Lung (tissue), 12 donors: ENCODE results near the gene LIMA1. TPM values are rescaled to one million over a fixed set of nuclear protein-coding genes. Genes with fewer than 3 reads are reported as not detected.
"Not testable (repeated sequence)": the region's sequence is repeated elsewhere in the genome, so short reads cannot be mapped to it uniquely, and the experiment has no call there.

Source experiments
- ATAC-seq: fragments of 200-7000 bp; cut with Tn5 transposase; one replicate; pipeline ENCODE4 v1.9.1; 2020; ENCODE audit warnings: moderate number of reproducible peaks; ENCODE audit not compliant: insufficient read depth, low FRiP score
- DNase-seq, 3 donors: peaks; one replicate each; pipeline ENCODE4 v3.0.0-alpha.2; 2013 to 2017
- H3K27ac ChIP-seq, 2 donors: one replicate each; pipeline ENCODE4 v1.5.1; 2013; ENCODE audit warnings: mild to moderate bottlenecking in 2 of 2, moderate library complexity in 2 of 2, control low read depth in 1 of 2, inconsistent platforms in 1 of 2, low read depth in 1 of 2, low read length in 1 of 2
- H3K27me3 ChIP-seq, 3 donors: one replicate each; pipeline ENCODE4 v1.5.1; 2013; ENCODE audit warnings: low read length in 2 of 3; ENCODE audit not compliant: control insufficient read depth in 3 of 3, insufficient read depth in 3 of 3
- H3K36me3 ChIP-seq, 4 donors: one replicate each; pipeline ENCODE4 v1.5.1; 2013; ENCODE audit warnings: low read length in 4 of 4, mild to moderate bottlenecking in 1 of 4, moderate library complexity in 1 of 4; ENCODE audit not compliant: control insufficient read depth in 4 of 4, insufficient read depth in 4 of 4
- H3K4me1 ChIP-seq, 5 donors: one replicate each; pipeline ENCODE4 v1.5.1; 2013; ENCODE audit warnings: low read length in 5 of 5, mild to moderate bottlenecking in 2 of 5, moderate library complexity in 1 of 5; ENCODE audit not compliant: control insufficient read depth in 5 of 5, insufficient read depth in 5 of 5
- H3K4me3 ChIP-seq: one replicate; pipeline ENCODE4 v1.5.1; 2013; ENCODE audit warnings: mild to moderate bottlenecking, control low read depth, moderate library complexity
- H3K9ac ChIP-seq, 2 donors: one replicate each; pipeline ENCODE4 v1.5.1; 2013; ENCODE audit warnings: low read length in 2 of 2, control low read depth in 1 of 2; ENCODE audit not compliant: insufficient read depth in 1 of 2
- H3K9me3 ChIP-seq, 4 donors: one replicate each; pipeline ENCODE4 v1.5.1; 2013; ENCODE audit warnings: low read length in 3 of 4, mild to moderate bottlenecking in 1 of 4, moderate library complexity in 1 of 4; ENCODE audit not compliant: control insufficient read depth in 4 of 4, insufficient read depth in 3 of 4
- CTCF ChIP-seq: IDR thresholded peaks from 2 replicates; pipeline ENCODE4 v1.5.1; 2012; ENCODE audit warnings: mild to moderate bottlenecking; ENCODE audit errors: control extremely low read depth, extremely low read depth
- WGBS, 2 donors: extraction: QIAGEN DNeasy Blood & Tissue Kit; methylation state at CpG; one replicate each; pipeline ENCODE4 v1.1.7; 2013; 5-methylcytosine and 5-hydroxymethylcytosine counted together
- polyA plus RNA-seq, 2 donors: library from polyadenylated mRNA; stranded (reverse); fragments of 200-250 nt; gene quantifications; one replicate each; pipeline ENCODE4 v1.2.1, GENCODE V29; 2013
- total RNA-seq, 2 donors: library from RNA; depleted of rRNA in 1 of 2; stranded (reverse); fragments of >200 nt in 1 of 2; gene quantifications; one replicate each; pipeline ENCODE4 v1.2.1, GENCODE V29; 2014 to 2021
- donor health status: control.
- donor health status: control.
- donor health status: Bipolar disorder and iron deficiency.
- donor health status: healthy.
- donor health status: DM: yes; HTN: yes; CAD: no.

LIMA1 gene
- total and polyA plus RNA-seq, 4 donors, result 25.0 to 69.7 (median 45.7) TPM

- WGBS, 2 donors, result 58 to 74% methylated on average over 4 of the region's 4 CpGs
- Histone ChIP-seq H3K27ac (no peak overlapping the region), H3K4me3 (no peak overlapping the region), H3K9ac (no peak overlapping the region), H3K9me3 (no peaks in the 10 kb centered on the region), H3K4me1 (peaks cover 0 to 2% (median 0%) of the 10 kb centered on the region in 5 donors), H3K36me3 (no peaks in the 10 kb centered on the region), H3K27me3 (no peaks in the 10 kb centered on the region)
- ATAC-seq, result peak; percentile 53
- no peak for TF ChIP-seq CTCF
- peak; percentile 29 to 78 (median 70) for DNase-seq
Observed at GRCh38 chr12:50326590-50327284, 43.4 kb upstream of the LIMA1 start.

- H3K27me3 ChIP-seq, result no peaks in the 10 kb centered on the region
- H3K4me1 ChIP-seq, result peaks cover 0 to 2% (median 0%) of the 10 kb centered on the region in 5 donors
- WGBS, 2 donors, result 67 to 79% methylated on average over 5 of the region's 5 CpGs
- no peaks in the 10 kb centered on the region for H3K9me3 ChIP-seq
- no peak for TF ChIP-seq CTCF
- no peaks in the 10 kb centered on the region for H3K36me3 ChIP-seq
- H3K27ac ChIP-seq, result peak overlapping the region in 1 of 2 donors; percentile 47
- no peak overlapping the region for H3K9ac ChIP-seq
- peak in 1 of 3 donors; percentile 43 for DNase-seq
- no peak overlapping the region for H3K4me3 ChIP-seq
- no peak for ATAC-seq
Observed at GRCh38 chr12:50325890-50326391, 42.6 kb upstream of the LIMA1 start.

- not testable (repeated sequence) for ATAC-seq, H3K9me3 ChIP-seq, H3K27me3 ChIP-seq, H3K4me1 ChIP-seq, H3K36me3 ChIP-seq, H3K27ac ChIP-seq, H3K4me3 ChIP-seq, H3K9ac ChIP-seq, DNase-seq
- WGBS, 2 donors, result 93 to 97% methylated on average over 4 of the region's 4 CpGs
Observed at GRCh38 chr12:50324770-50325169, 41.5 kb upstream of the LIMA1 start.

GRCh38 chr12:50324077-50324476 lies 40.8 kb upstream of the LIMA1 start:
- DNase-seq, H3K27me3 ChIP-seq, H3K9me3 ChIP-seq, H3K4me1 ChIP-seq, H3K27ac ChIP-seq, H3K36me3 ChIP-seq, ATAC-seq, H3K9ac ChIP-seq, H3K4me3 ChIP-seq: not testable (repeated sequence)
- 98 to 99% methylated on average over 7 of the region's 7 CpGs for WGBS, 2 donors
